Naive thymus-derived CD4-positive, alpha-beta T cell (primary cell): Measurements from ENCODE around the gene CCDC112. TPM values are rescaled to one million over a fixed set of nuclear protein-coding genes. Genes with fewer than 3 reads are reported as not detected.
"Not testable (repeated sequence)": the region's sequence is repeated elsewhere in the genome, so short reads cannot be mapped to it uniquely, and the experiment has no call there.

ENCODE experiments used
- ATAC-seq: fragments of 150-1000 bp; cut with Tn5 transposase; 2 replicates; pipeline ENCODE4 v1.10.0; 2021; ENCODE audit warnings: mild to moderate bottlenecking, moderate library complexity
- CTCF ChIA-PET: fragments of 350-600 bp; sonication (Branson Sonifier 250); formaldehyde crosslinking; loops from one replicate; lab custom pipeline; 2021; ENCODE audit warnings: antibody characterized with exemption; lab: Charles Lee
- POLR2A ChIA-PET: fragments of 350-600 bp; sonication (Branson Sonifier 250); formaldehyde crosslinking; loops from one replicate; lab custom pipeline; 2021; ENCODE audit warnings: antibody characterized with exemption, inconsistent platforms; lab: Charles Lee
- DNase-seq, 9 donors: peaks; one replicate each; pipeline versions ENCODE4 v3.0.0 to v3.0.0-alpha.2; 2020 to 2022; ENCODE audit warnings: mixed read lengths in 1 of 9
- H3K27ac ChIP-seq: one replicate; pipeline ENCODE4 v1.7.0; 2013; ENCODE audit warnings: mild to moderate bottlenecking, low read depth, low read length, moderate library complexity
- H3K27me3 ChIP-seq, 2 donors: one replicate each; pipeline ENCODE4 v1.7.0; 2013; ENCODE audit warnings: low read length in 2 of 2, mild to moderate bottlenecking in 2 of 2, moderate library complexity in 2 of 2; ENCODE audit not compliant: control insufficient read depth in 2 of 2, insufficient read depth in 2 of 2
- H3K36me3 ChIP-seq, 3 experiments: 1 replicate in 2 of 3; 2 replicates in 1 of 3; pipeline ENCODE4 v1.7.0; 2013; ENCODE audit warnings: low read length in 3 of 3, mild to moderate bottlenecking in 3 of 3, moderate library complexity in 1 of 3; ENCODE audit not compliant: insufficient read depth in 3 of 3, control insufficient read depth in 2 of 3
- H3K4me1 ChIP-seq, 2 donors: one replicate each; pipeline ENCODE4 v1.7.0; 2013; ENCODE audit warnings: low read length in 2 of 2, mild to moderate bottlenecking in 2 of 2, moderate library complexity in 1 of 2; ENCODE audit not compliant: control insufficient read depth in 2 of 2, insufficient read depth in 2 of 2
- H3K4me3 ChIP-seq: 2 replicates; pipeline ENCODE4 v1.7.0; 2013; ENCODE audit warnings: mild to moderate bottlenecking, low read length
- H3K9me3 ChIP-seq, 3 experiments: 1 replicate in 2 of 3; 2 replicates in 1 of 3; pipeline ENCODE4 v1.7.0; 2013; ENCODE audit warnings: low read length in 3 of 3; ENCODE audit not compliant: control insufficient read depth in 2 of 3
- H3K27ac Mint-ChIP-seq, 9 donors: one replicate each; pipeline ENCODE4 v1.8.0; 2020 to 2022; ENCODE audit warnings: mixed read lengths in 9 of 9, mild to moderate bottlenecking in 8 of 9, moderate library complexity in 5 of 9, inconsistent platforms in 2 of 9
- H3K27me3 Mint-ChIP-seq, 5 donors: one replicate each; pipeline ENCODE4 v1.8.0; 2021 to 2022; ENCODE audit warnings: mixed read lengths in 5 of 5, mild to moderate bottlenecking in 1 of 5
- H3K36me3 Mint-ChIP-seq, 5 donors: one replicate each; pipeline ENCODE4 v1.8.0; 2020 to 2022; ENCODE audit warnings: mixed read lengths in 5 of 5, mild to moderate bottlenecking in 3 of 5, inconsistent platforms in 1 of 5
- H3K4me1 Mint-ChIP-seq, 7 donors: one replicate each; pipeline ENCODE4 v1.8.0; 2020 to 2022; ENCODE audit warnings: mixed read lengths in 7 of 7, mild to moderate bottlenecking in 3 of 7, inconsistent platforms in 1 of 7
- H3K4me3 Mint-ChIP-seq, 10 donors: one replicate each; pipeline ENCODE4 v1.8.0; 2020 to 2022; ENCODE audit warnings: mild to moderate bottlenecking in 10 of 10, mixed read lengths in 10 of 10, moderate library complexity in 6 of 10, inconsistent platforms in 2 of 10
- H3K9me3 Mint-ChIP-seq, 11 donors: one replicate each; pipeline ENCODE4 v1.8.0; 2020 to 2022; ENCODE audit warnings: mixed read lengths in 11 of 11, mild to moderate bottlenecking in 4 of 11, inconsistent platforms in 1 of 11, moderate library complexity in 1 of 11
- intact Hi-C, 2 donors: fragments of 100-400 bp; cut with micrococcal nuclease; formaldehyde crosslinking; loops; one replicate each; pipeline ENCODE4 v1.15.1; 2023
- polyA plus RNA-seq, 2 donors: library from polyadenylated mRNA; unstranded; fragments of 300-500 nt; fragmentation: Illumina TruSeq; gene quantifications; one replicate each; pipeline ENCODE4 v1.2.3, GENCODE V29; 2021
- total RNA-seq, 6 experiments: library from RNA in 5 of 6; stranded (reverse) in 5 of 6; gene quantifications; 1 replicate in 5 of 6; 2 replicates in 1 of 6; pipeline ENCODE4 v1.2.3 and lab custom pipeline; 2021 to 2026

Gene CCDC112
- total and polyA plus RNA-seq, 7 experiments from 2014 or later = 0.51 to 8.5 (median 3.6) TPM

DNA sequence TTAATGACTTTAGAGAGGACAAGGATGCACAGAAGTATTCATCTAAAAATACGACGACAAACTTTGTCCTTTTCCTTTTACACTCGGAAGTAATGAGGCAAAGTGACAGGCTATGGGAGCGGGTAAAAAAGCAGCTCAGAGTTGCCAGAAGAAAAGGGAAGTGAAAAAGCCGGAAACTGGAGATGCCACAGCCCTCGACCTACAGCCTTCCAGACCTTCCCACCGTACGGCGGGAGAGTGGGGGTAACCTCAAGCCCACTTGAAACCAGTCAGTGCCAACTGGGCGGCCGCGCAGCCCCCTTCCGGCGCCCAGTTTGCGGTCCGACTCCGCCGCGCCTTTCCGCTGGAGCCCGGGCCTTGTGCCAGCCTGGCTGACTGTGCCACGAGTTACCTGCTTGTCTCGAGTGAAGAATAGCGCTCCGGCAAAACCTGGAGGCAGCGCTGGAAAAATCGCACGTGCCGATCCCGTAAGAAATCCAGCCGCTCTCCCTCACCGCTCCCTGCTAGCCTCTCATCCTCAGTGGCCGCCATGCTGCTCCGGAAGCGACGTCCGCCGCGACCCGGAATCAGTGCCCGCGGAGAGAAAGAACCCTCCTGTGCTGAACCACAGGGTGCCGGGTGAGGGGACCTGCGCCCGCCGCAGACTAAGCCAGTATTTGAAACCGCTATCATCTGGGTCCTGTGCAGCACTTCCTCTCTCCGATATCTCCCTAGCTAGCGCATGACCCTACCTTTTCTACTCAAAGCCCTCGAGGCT lies 34.0 kb downstream of the CCDC112 start, which contains the start of gene PGGT1B:
TSS of gene PGGT1B (minus strand) at position 557 of the 757 bp plus-strand sequence. CDS start at position 531, 26 bp downstream.
- Histone ChIP-seq H3K27ac (peak within 1 kb of the TSS; percentile 76), H3K36me3 (peaks cover 0 to 5% (median 0%) of the 10 kb centered on the region in 3 experiments), H3K4me3 (peak within 1 kb of the TSS; percentile 94), H3K4me1 (peaks cover 15 to 23% of the 10 kb centered on the region in 2 donors), H3K27me3 (no peaks in the 10 kb centered on the region), H3K9me3 (no peaks in the 10 kb centered on the region)
- Mint-ChIP-seq H3K36me3 (peaks cover 0 to 20% (median 7%) of the 10 kb centered on the region in 5 donors), H3K27me3 (peaks cover 0 to 4% (median 0%) of the 10 kb centered on the region in 5 donors), H3K27ac (peak within 1 kb of the TSS; percentile 83 to 96 (median 94)), H3K4me3 (peak within 1 kb of the TSS; percentile 91 to 100 (median 96)), H3K4me1 (peaks cover 33 to 59% (median 43%) of the 10 kb centered on the region in 7 donors), H3K9me3 (peaks cover 0 to 2% (median 0%) of the 10 kb centered on the region in 11 donors)
- DNase-seq = peak; percentile 45 to 69 (median 64)
- peak; percentile 94 for ATAC-seq
- intact Hi-C loops = loop anchor here (1.0 to 2.0 kb wide), 7 partner anchors 34 to 822 kb away; partner anchors contain the start of genes CCDC112 (in 2 of the 2), FEM1C (in 2 of the 2), AP3S1 (in 1 of the 2) and ATG12 (in 1 of the 2)
- POLR2A ChIA-PET = interaction anchor here (0.7 to 3.2 kb wide), 6 partner anchors 9 to 1668 kb away, joined by 3 to 26 read pairs (median 4); partner anchors contain the start of genes CCDC112 and TMED7
- CTCF ChIA-PET = interaction anchor here (1.0 kb wide), 1 partner anchor 15 kb away, joined by 4 read pairs; no protein-coding TSS in a partner anchor

- peak overlapping the region; percentile 83 to 96 (median 94) for H3K27ac Mint-ChIP-seq
- peak overlapping the region; percentile 76 for H3K27ac ChIP-seq
- H3K4me3 ChIP-seq = peak overlapping the region; percentile 94
- peaks cover 0 to 20% (median 7%) of the 10 kb centered on the region in 5 donors for H3K36me3 Mint-ChIP-seq
- intact Hi-C loops = loop anchor here (1.0 to 2.0 kb wide), 7 partner anchors 34 to 823 kb away; partner anchors contain the start of genes CCDC112 (in 2 of the 2), FEM1C (in 2 of the 2), AP3S1 (in 1 of the 2) and ATG12 (in 1 of the 2)
- peaks cover 0 to 4% (median 0%) of the 10 kb centered on the region in 5 donors for H3K27me3 Mint-ChIP-seq
- H3K27me3 ChIP-seq = no peaks in the 10 kb centered on the region
- peaks cover 15 to 23% of the 10 kb centered on the region in 2 donors for H3K4me1 ChIP-seq
- ATAC-seq = peak; percentile 19
- peaks cover 0 to 5% (median 0%) of the 10 kb centered on the region in 3 experiments for H3K36me3 ChIP-seq
- CTCF ChIA-PET = interaction anchor here (0.6 to 1.0 kb wide), 2 partner anchors 10 to 14 kb away, joined by 3 to 4 read pairs; no protein-coding TSS in a partner anchor
- no peak for DNase-seq
- H3K9me3 ChIP-seq = no peaks in the 10 kb centered on the region
- peak overlapping the region; percentile 91 to 100 (median 96) for H3K4me3 Mint-ChIP-seq
- POLR2A ChIA-PET = interaction anchor here (0.7 to 3.2 kb wide), 5 partner anchors 34 to 1668 kb away, joined by 3 to 26 read pairs (median 5); partner anchors contain the start of genes CCDC112 and TMED7
- peaks cover 36 to 64% (median 46%) of the 10 kb centered on the region in 7 donors for H3K4me1 Mint-ChIP-seq
- H3K9me3 Mint-ChIP-seq = peaks cover 0 to 2% (median 0%) of the 10 kb centered on the region in 11 donors
Observed at GRCh38 chr5:115262011-115262320, 34.5 kb downstream of the CCDC112 start.

DNA sequence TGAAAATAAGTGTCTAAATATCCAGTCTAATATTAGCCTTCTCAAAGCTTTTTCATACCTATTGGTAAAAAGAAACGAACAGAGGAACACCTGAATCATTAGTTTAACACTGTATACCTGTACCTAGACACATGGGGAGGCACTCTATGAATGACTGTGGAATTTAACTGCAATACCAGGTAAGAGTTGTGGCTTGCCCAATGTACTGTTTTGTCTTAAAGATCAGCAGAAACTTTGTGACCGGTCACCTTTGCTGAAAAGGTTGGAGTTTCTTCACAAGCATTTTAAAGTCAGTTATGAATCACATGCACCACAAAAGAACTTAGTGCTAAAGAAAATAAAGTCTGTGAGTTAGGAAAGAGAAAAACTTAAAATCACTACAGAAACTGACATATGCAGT lies 36.2 kb downstream of the CCDC112 start:
- H3K4me1 Mint-ChIP-seq = peaks cover 41 to 81% (median 63%) of the 10 kb centered on the region in 7 donors
- DNase-seq = no peak
- H3K4me3 ChIP-seq = no peak overlapping the region
- peaks cover 15 to 23% of the 10 kb centered on the region in 2 donors for H3K4me1 ChIP-seq
- H3K27me3 ChIP-seq = no peaks in the 10 kb centered on the region
- H3K36me3 Mint-ChIP-seq = peaks cover 0 to 24% (median 7%) of the 10 kb centered on the region in 5 donors
- CTCF ChIA-PET = no interaction called here
- no peak for ATAC-seq
- no peaks in the 10 kb centered on the region for H3K9me3 ChIP-seq
- POLR2A ChIA-PET = no interaction called here
- peaks cover 0 to 2% (median 0%) of the 10 kb centered on the region in 11 donors for H3K9me3 Mint-ChIP-seq
- H3K27ac ChIP-seq = no peak overlapping the region
- H3K27ac Mint-ChIP-seq = peak overlapping the region in 1 of 9 donors; percentile 6
- intact Hi-C loops = no loop called here
- H3K36me3 ChIP-seq = peaks cover 0 to 5% (median 0%) of the 10 kb centered on the region in 3 experiments
- H3K27me3 Mint-ChIP-seq = no peaks in the 10 kb centered on the region
- peak overlapping the region in 6 of 10 donors; percentile 9 to 97 (median 42) for H3K4me3 Mint-ChIP-seq

DNA sequence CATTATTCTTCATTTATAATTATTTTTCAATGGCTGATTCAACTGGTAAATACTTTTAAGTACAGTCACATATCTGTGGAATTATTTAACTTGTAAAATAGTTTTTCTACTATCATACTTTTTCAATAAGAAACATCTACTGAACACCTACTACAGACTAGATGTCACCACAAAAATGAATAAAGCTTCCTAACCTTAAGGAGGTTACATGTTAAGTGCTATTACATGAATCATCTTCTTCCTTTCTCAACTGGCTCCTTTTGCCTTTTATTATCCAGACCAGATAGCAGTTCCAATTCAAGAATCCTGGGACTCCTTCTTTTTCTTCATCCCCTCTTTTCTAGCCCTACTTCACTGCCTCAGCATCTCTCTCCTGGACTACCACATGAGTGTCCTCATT lies 38.5 kb downstream of the CCDC112 start:
- Mint-ChIP-seq H3K36me3 (peaks cover 0 to 23% (median 7%) of the 10 kb centered on the region in 5 donors), H3K9me3 (peaks cover 0 to 2% (median 0%) of the 10 kb centered on the region in 11 donors), H3K27ac (peak overlapping the region in 1 of 9 donors; percentile 39), H3K4me3 (peak overlapping the region in 5 of 10 donors; percentile 10 to 46 (median 34)), H3K27me3 (no peaks in the 10 kb centered on the region), H3K4me1 (peaks cover 39 to 97% (median 83%) of the 10 kb centered on the region in 7 donors)
- H3K27me3 ChIP-seq = no peaks in the 10 kb centered on the region
- H3K4me1 ChIP-seq = peaks cover 15 to 23% of the 10 kb centered on the region in 2 donors
- DNase-seq (no peak), ATAC-seq (no peak)
- no peaks in the 10 kb centered on the region for H3K9me3 ChIP-seq
- no peak overlapping the region for H3K27ac ChIP-seq
- intact Hi-C loops = no loop called here
- ChIA-PET CTCF (no interaction called here), POLR2A (interaction anchor here (0.6 kb wide), 1 partner anchor 9 kb away, joined by 3 read pairs; no protein-coding TSS in a partner anchor)
- H3K4me3 ChIP-seq = no peak overlapping the region
- H3K36me3 ChIP-seq = peaks cover 0 to 5% (median 0%) of the 10 kb centered on the region in 3 experiments

GRCh38 chr5:115249379-115249778 lies 47.1 kb downstream of the CCDC112 start:
- H3K4me1 ChIP-seq, H3K27ac ChIP-seq, H3K9me3 Mint-ChIP-seq, H3K27me3 ChIP-seq, DNase-seq, H3K27me3 Mint-ChIP-seq, ATAC-seq, H3K9me3 ChIP-seq, H3K36me3 ChIP-seq, POLR2A ChIA-PET, H3K4me3 Mint-ChIP-seq, CTCF ChIA-PET, H3K4me3 ChIP-seq: not testable (repeated sequence)
- H3K36me3 Mint-ChIP-seq = peaks cover 0 to 19% (median 0%) of the 10 kb centered on the region in 5 donors
- intact Hi-C loops = loop anchor here in 1 of 2 donors (5.0 to 10.0 kb wide), 2 partner anchors 1575 to 1637 kb away; no protein-coding TSS in a partner anchor
- peak overlapping the region in 4 of 9 donors; percentile 0 to 77 (median 56) for H3K27ac Mint-ChIP-seq
- peaks cover 11 to 53% (median 30%) of the 10 kb centered on the region in 7 donors for H3K4me1 Mint-ChIP-seq
